GM12891 (cell line): ENCODE measurements around the gene CYP4B1.

Experiments used
- PAX5 ChIP-seq: IDR thresholded peaks from 2 replicates; pipeline ENCODE4 v1.6.1; 2011; ENCODE audit warnings: low read length, moderate library complexity, mild to moderate bottlenecking; ENCODE audit not compliant: insufficient read depth, severe bottlenecking
- POLR2A ChIP-seq: IDR thresholded peaks from 2 replicates; pipeline ENCODE4 v1.6.1; 2011; ENCODE audit warnings: low read depth, low read length, control low read depth
- TAF1 ChIP-seq: IDR thresholded peaks from 2 replicates; pipeline ENCODE4 v1.6.1; 2011; ENCODE audit warnings: low read depth, low read length, control low read depth

GRCh38 chr1:46812065-46812963, 13.5 kb downstream of the CYP4B1 start:
- TF ChIP-seq POLR2A (no peak), PAX5 (no peak), TAF1 (no peak)
